ENCODE results near the gene CTNNA3.

Gene CTNNA3

DNA sequence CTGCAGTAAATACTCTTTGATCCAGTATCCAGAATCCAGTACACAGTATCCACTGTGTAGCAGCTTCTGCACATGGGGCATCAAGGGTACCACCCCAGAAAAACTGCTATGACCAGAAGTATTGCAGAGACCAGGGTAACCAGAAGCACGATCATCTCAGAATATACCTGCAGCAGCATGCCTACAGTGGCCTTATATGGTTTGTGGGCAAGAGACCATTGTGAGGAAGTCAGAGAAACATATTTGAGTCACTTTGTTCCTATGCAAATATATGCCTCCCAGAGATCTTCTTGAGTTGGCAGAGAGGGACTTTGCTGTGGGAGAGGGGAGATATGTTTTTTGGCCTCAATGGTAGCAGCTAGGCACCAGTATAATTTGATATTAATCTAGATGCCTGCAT is 976.5 kb downstream of the CTNNA3 start:
- no peak for DNase-seq

- no peak for DNase-seq
These were observed 978.6 kb downstream of the CTNNA3 start for GRCh38 chr10:66717231-66717981.

DNA sequence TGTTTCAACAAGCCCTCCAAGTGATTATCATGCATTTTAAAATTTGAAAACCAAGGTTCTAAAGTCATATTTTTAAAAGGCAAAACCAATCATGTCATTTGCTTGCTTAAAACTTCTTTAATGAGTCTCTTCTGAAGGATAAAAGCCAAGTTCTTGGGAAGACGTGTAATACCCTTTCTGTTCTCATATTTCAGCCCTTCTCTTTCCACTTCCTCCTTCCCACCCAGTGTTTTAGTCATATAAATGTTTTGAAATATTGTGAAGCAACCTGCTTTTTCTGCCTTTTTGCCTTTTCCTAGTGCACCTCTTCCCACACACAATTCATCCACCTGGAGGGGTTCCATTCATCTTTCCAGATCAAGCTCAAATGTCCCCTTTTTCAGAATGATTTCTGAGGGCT is 981.3 kb downstream of the CTNNA3 start:
- no peak for DNase-seq

DNA sequence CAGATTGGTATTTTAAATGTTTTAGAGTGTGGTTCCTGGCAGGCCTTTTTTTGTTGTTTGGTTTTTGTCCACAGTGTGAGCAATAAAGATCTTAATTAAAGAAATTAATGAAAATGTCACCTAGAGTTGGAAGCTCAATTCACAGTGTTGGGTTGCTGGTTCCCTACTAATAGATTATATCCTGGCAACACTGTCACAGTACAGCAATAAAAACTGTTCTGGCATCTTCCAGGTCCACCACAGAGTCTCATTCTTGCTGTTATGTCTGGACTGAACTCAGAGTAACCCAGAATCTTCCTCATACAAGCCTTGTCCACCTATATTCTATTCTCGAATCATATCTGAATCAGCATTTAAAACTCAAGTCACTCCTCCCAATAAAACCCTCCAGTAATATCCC is 982.6 kb downstream of the CTNNA3 start:
- no peak for DNase-seq

DNA sequence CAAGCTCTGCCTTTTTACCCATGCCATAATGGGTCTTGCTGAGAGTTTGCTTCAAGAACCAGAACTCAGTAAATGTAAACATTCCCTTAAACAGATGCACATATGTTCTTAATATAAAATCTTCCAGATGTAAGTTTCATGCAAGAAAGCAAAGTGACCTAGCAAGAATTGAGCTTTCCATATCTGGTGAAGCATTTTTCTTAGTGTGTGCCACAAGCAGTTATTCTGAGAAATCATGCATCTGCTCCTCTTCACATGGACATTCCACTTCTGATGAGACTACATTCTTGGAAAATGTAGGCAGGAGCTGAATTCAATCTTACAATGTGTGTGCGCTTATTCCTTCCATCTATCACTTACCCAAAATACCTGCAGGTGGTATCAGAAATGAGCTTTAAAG is 997.9 kb downstream of the CTNNA3 start:
- no peak for DNase-seq

DNA sequence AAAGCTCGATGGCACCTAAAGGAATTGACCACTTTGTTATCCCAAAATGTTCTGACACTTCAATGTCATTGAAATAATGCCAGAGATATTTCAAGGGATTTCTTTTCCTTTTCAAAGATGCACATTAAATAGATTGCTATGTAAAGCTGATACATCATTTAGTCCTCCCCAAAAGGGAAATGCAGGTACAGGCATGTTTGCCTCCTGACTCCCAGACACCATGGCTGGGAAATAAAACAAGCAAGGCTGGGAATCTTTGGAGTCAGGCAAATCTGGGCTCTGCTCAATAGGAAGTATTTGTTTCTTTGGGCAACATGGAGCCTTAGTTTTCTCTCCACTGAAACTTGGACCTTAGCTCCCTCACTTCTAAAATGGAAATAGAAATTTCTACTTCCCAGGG is 1000.9 kb downstream of the CTNNA3 start:
- DNase-seq: no peak

DNA sequence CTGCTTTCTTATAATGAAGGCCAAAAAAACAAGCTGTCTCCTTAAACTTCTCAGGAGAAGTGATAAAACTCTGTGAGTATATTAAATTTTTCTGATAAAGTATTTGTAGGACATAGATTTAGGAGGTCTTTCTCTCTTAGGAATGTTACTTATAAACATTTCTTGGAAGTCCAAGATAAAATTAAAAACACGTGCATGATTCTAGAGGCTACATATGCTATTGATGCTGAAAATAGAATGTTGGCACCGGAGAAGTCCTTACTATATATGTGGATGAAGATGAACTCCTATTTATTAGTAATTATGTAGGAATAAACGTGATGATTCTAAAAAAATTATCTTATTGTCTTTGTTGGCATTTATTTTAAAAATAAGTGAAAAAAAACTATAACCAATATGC is 1011.4 kb downstream of the CTNNA3 start:
- DNase-seq: no peak

DNA sequence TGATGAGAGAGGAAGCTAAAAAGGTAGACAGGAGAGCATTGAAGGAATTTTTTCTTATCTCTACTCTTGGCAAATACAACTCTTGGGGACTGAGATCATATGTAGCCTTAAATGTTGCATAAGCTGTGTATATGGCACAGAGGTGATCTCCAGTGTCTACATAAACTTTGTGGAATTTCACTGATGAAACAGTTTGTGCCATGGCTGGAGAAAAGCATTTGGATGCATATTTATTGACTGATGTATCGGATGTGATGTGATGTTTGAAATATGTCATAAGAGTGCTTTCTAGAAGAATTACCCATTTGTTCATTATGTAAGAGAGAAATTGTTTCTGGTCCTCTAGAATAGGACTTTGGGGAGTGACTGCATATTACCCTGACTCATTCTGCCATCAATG is 1015.1 kb downstream of the CTNNA3 start:
- no peak for DNase-seq

DNA sequence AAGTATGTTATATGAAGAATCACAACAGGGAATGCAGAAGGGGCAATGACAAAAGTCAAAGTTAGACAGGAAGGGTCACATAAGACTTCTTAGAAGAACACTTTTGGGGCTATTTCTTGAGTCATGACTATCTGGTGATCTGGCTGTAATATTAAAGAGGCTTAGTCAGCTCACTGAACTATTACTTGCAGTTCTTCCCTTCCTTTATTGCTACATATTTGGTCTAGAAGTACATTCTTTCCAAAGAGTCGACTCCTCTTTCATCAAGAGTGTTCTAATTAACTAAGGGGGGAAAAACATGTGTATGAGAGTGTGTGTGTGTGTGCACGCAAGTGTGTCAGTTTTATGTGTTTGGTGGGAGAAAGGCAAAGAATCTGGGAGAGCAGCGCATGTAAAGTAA is 1017.5 kb downstream of the CTNNA3 start:
- no peak for DNase-seq

- DNase-seq: no peak
These were observed 1022.9 kb downstream of the CTNNA3 start for GRCh38 chr10:66673071-66673470.

DNA sequence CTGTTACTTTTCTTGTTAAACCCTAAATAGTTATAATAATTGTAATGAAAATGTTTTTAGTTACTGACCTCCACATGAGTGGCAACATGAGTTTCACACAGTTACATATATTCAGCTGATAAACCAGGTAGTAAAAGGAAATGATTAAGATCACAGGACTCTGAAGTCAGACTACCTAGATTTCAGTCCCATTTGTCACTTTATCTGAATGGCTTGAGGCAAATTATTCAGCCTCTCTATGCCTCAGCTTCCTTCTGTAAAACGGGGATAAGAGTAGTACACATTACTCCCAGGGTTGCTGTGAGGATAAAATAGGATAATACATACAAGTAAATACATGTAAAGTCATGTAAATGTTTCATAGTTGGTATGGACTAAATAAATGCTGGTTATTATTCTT is 1024.4 kb downstream of the CTNNA3 start:
- no peak for DNase-seq

DNA sequence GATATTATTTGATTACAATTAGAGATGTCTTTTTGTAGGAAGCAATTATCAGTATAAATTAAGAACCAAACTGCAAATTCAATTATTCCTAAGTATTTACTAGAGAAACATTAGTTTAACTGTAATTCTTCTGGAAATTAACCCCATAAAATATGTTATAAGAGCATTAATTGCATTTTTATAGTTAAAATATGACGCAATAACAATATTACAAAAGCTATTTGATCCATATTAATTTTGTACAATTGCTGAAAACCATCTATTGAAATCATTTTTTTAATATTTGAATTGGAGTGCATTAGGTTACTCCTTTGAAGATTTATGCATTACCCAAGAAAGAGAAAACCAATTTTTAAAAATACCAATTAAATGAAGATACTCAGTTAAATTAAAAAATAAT is 1024.9 kb downstream of the CTNNA3 start:
- no peak for DNase-seq

DNA sequence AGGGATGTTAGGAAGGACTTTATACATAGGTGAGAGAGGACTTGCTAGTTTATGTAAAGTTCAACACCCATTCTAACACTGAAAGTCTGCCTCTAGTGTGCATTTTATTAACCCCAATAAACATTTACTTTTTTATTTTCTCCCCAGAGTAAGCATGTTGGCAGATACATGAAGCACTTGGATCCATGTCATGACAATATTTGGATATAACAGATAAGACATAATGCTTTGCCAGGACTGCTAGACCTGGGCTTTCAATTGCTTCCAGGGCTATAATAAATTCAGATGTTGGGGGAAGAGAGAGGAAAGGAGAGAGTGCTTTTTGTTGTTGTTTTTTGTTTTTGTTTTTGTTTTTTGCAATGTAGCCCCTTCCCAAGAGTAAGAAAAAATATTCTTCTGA is 1039.5 kb downstream of the CTNNA3 start:
- no peak for DNase-seq

- no peak for DNase-seq
These were observed 1041.1 kb downstream of the CTNNA3 start for GRCh38 chr10:66654861-66655260.

GRCh38 chr10:66651308-66652082 is 1044.5 kb downstream of the CTNNA3 start:
- no peak for DNase-seq

DNA sequence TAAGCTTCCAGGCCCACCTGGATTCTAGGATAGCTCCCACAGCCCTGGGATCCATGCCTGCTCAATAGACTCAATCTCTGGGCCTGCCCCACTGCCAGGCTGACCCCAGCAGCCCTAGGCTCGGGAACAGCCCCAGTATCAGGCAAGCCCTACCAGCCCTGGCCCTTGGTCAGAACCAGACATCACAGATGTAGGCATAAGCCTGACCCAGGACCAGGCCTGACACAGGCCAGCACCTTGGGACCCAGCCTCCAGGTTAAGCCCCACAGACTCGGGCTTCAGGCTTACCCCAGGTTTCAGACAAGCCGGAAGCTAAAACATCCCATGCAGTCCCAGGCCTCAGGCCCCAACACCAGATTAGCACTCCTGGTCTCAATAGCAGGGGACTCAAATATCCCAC is 1046.4 kb downstream of the CTNNA3 start:
- no peak for DNase-seq

DNA sequence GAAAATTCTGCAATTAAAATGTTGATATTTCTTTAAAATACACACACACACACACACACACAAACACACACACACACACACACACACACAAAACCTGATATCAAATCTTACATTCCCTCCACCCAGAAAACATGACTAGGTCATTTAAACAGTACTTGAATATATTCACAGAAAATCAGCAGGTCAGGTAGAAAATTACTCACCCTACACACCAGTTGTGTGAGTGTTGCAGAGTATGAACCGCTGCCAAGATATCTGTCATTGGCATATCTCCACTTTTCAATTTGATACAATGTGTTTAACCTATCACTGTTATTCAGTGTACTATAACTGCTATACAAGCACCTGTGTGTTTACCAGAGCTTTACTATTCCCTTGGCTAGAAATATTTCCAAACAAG is 1053.8 kb downstream of the CTNNA3 start:
- DNase-seq: no peak

DNA sequence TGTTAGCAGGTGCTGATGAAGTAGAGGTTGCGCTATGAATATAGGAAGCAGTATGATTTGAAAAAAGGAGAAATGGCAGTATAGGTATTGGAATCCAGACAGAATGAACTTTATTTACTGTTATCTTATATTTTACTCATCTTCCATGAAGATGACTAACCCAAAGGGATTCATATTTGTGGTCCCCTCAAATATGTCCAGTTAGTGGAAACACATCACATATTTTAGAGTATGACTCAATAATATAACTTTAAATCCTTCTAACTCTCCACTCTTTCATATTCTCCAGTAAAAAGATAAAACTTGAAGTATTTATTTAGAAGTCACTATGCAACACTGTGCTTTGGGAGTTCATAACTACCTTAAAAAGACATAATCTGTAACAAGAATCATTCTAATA is 1056.6 kb downstream of the CTNNA3 start:
- no peak for DNase-seq

DNA sequence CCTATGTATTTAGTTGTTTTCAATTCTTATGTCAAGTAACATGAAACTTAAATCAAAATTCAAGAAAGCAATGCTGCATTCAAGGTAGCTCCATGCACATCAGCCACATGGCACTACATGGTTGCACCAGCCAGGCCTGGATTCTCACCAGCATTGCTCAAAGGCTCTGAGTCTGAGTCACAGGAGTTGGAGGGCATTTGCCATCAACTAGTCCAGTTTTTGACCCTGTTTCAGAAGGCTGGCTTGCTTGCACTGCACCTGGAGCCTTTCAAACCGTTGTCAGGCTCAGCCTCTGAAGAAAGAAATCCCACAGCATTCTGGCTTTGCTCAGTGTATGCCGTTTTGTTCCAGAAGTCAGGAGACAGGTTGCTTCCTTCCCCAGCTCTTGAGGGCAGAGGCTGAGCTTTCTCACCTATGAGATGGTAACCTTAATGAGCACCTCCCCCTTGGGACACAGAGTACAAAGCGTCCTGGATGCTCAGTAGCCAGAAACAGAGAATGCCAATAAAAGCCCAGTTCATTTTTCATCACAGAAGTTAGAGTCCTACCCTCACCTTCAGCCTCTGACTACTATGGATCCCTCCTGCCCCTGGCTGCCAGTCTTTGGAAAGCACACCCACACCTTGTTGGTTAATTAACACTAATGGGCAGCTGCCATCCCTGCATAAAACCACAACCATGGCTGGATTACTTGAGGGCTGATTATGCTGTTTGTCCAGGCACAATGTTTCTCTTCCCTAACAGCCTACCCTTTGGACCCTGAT is 1058.5 kb downstream of the CTNNA3 start:
- no peak for DNase-seq

GRCh38 chr10:66629996-66630395 is 1066.0 kb downstream of the CTNNA3 start:
- no peak for DNase-seq

- no peak for DNase-seq
These were observed 1068.8 kb downstream of the CTNNA3 start for GRCh38 chr10:66627156-66627555.

DNA sequence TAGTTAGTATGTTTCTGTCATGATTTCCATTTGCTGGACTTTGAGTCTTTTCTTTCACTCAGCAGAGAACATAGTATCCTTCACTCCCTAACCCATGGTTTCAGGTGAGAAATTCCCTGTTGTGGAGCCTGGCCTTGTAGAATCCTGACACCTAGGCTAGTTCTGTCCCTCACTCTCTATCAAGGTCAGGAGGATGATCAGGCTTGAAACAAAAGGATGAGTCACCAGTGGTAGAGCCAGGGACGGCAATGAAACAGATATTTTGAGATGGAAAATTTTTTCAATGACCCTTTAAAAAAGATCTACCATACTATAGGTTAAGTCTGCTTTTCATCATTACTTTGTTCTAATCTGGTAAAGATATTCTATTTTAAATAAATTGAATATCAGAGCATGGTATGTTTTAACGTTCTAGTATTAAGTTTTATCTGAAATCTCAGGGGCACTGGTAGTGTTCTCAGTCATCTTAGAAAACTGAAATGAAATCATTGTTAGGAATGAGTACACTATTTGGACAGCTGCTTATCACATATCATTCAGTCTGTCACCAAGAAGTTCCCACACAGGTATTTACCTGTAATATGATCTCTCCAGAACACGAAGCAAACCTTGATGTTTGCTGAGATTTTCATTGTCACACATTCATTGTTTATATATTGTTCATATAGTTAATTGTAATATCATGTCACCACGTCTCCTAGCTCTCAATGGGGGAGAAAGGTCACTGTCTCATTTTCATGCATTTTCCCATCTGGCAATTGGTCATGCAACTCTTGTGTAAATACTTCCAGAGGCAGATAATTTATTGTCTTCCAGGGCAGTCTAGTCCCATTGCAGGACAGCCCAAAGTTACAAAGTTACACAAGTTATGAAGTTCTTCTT is 1070.0 kb downstream of the CTNNA3 start:
- no peak for DNase-seq

DNA sequence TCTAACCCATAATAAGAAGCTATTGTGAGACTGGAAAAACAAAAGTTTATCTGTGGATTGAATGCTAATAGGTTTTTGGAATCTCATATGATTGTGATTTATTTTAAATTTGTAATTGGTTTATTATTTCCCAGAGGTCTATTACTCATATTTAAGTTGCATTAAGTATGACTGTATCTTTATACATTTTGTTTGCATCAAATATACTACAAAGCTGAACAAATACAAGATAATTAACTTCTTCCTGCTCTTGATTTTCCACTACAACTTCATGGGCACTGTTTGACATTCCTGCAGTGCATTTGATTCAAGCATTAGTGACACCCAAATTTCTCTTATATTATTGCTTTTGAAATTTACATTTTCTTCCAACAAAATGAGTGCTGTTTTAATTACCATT is 1073.9 kb downstream of the CTNNA3 start:
- DNase-seq: no peak

Measured in activated T-cell treated with anti-CD3 and anti-CD28 coated beads, Interleukin-2, amount 50 U/mL, for 1 hour (primary cell).